K562 (cell line): ENCODE measurements around the gene AGT.

Experiments
- POLR2A ChIP-seq: fragments of 450-650 bp; conservative IDR thresholded peaks from 2 replicates; pipeline ENCODE4 v1.6.1; 2016
- SETDB1 ChIP-seq: IDR thresholded peaks from one replicate; pipeline ENCODE4 v1.6.1; 2012; ENCODE audit warnings: low read length, control low read depth, inconsistent platforms
- SMARCA4 ChIP-seq: fragments of 450-650 bp; IDR thresholded peaks from 2 replicates; pipeline ENCODE4 v1.6.1; 2016
- ZNF165 ChIP-seq: fragments of 250-450 bp; sonication (Bioruptor Pico); IDR thresholded peaks from 2 replicates; pipeline ENCODE4 v1.4.0; 2020; ENCODE audit warnings: borderline replicate concordance
- ZNF76 ChIP-seq: fragments of 250-450 bp; sonication (Bioruptor Pico); IDR thresholded peaks from 2 replicates; pipeline ENCODE4 v1.4.0; 2020; ENCODE audit warnings: mild to moderate bottlenecking, moderate library complexity, borderline replicate concordance
- TF ChIP-seq, protein P1 (sequence below): fragments of 450-650 bp; IDR thresholded peaks from 2 replicates; pipeline ENCODE4 v1.6.1; 2017; ENCODE audit warnings: antibody characterized with exemption
- TF ChIP-seq, protein P2 (sequence below), 3 experiments: IDR thresholded peaks in 2 of 3; conservative IDR thresholded peaks in 1 of 3; 2 replicates each; pipeline ENCODE4 v1.5.1; 2011 to 2012; ENCODE audit warnings: low read length in 3 of 3, mild to moderate bottlenecking in 3 of 3, control low read depth in 2 of 3, improper control_type of control experiment in 1 of 3, inconsistent platforms in 1 of 3, low read depth in 1 of 3, mixed read lengths in 1 of 3, moderate library complexity in 1 of 3; ENCODE audit not compliant: insufficient read depth in 2 of 3
- TF ChIP-seq, protein P3 (sequence below): sonication (generic); formaldehyde crosslinking; IDR thresholded peaks from 2 replicates; pipeline ENCODE4 v1.8.0; 2022; ENCODE audit warnings: mild to moderate bottlenecking, low read depth, missing genetic modification reagents

DNA sequence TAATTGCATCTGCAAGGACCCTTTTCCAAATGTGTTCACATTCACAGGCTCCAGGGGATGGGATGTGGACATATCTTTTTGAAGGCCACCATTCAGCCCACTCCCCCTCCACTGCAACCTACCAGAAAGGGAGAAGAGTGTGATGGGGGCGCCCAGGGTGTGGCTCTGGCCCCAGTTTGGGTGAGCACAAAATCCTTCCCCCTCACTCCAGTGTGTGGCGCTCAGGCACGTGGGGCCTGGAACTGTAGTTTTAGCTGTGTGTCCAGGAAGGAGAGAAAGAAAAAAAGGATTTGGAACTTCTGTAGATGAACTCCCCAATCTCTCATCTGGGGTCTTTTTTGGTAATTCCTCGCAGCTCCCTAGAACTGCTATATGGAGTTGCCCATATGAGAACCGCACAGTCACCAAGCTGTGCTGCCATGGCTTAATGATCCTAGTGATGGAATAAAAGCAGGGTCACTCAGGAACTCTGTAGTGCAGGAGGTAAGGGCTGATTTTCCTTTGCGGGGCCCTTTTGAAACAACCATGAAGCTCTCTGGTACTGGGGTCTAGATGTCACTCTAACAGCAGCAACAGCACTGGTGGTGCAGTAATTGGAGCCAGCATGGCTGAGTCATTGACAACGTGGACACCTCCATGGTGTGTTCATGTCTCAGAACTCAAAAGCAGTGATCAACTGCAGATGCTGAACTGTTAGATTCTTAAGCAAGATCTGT is 17.0 kb downstream of the AGT start:
- TF ChIP-seq SMARCA4 (no peak), POLR2A (no peak), SETDB1 (no peak), ZNF165 (CRISPR knock-in tag) (no peak), ZNF76 (no peak)
- TF ChIP-seq, protein P1, sequence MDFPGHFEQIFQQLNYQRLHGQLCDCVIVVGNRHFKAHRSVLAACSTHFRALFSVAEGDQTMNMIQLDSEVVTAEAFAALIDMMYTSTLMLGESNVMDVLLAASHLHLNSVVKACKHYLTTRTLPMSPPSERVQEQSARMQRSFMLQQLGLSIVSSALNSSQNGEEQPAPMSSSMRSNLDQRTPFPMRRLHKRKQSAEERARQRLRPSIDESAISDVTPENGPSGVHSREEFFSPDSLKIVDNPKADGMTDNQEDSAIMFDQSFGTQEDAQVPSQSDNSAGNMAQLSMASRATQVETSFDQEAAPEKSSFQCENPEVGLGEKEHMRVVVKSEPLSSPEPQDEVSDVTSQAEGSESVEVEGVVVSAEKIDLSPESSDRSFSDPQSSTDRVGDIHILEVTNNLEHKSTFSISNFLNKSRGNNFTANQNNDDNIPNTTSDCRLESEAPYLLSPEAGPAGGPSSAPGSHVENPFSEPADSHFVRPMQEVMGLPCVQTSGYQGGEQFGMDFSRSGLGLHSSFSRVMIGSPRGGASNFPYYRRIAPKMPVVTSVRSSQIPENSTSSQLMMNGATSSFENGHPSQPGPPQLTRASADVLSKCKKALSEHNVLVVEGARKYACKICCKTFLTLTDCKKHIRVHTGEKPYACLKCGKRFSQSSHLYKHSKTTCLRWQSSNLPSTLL: no peak
- TF ChIP-seq, protein P2, sequence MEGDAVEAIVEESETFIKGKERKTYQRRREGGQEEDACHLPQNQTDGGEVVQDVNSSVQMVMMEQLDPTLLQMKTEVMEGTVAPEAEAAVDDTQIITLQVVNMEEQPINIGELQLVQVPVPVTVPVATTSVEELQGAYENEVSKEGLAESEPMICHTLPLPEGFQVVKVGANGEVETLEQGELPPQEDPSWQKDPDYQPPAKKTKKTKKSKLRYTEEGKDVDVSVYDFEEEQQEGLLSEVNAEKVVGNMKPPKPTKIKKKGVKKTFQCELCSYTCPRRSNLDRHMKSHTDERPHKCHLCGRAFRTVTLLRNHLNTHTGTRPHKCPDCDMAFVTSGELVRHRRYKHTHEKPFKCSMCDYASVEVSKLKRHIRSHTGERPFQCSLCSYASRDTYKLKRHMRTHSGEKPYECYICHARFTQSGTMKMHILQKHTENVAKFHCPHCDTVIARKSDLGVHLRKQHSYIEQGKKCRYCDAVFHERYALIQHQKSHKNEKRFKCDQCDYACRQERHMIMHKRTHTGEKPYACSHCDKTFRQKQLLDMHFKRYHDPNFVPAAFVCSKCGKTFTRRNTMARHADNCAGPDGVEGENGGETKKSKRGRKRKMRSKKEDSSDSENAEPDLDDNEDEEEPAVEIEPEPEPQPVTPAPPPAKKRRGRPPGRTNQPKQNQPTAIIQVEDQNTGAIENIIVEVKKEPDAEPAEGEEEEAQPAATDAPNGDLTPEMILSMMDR (IDR thresholded peaks at IDR 0.05 in 2 of 3, conservative IDR thresholded peaks at IDR 0.05 in 1 of 3; ENCODE audit: insufficient read depth in 2 of 3, low read depth in 1 of 3, low read length in 3 of 3): peak; percentile 12 to 32 (median 13); a peak in 2 of 6 replicates
- TF ChIP-seq, protein P3, sequence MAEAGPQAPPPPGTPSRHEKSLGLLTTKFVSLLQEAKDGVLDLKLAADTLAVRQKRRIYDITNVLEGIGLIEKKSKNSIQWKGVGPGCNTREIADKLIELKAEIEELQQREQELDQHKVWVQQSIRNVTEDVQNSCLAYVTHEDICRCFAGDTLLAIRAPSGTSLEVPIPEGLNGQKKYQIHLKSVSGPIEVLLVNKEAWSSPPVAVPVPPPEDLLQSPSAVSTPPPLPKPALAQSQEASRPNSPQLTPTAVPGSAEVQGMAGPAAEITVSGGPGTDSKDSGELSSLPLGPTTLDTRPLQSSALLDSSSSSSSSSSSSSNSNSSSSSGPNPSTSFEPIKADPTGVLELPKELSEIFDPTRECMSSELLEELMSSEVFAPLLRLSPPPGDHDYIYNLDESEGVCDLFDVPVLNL (CRISPR knock-in tag): no peak
